ENCODE results near the gene SLC66A1.

Gene SLC66A1

DNA sequence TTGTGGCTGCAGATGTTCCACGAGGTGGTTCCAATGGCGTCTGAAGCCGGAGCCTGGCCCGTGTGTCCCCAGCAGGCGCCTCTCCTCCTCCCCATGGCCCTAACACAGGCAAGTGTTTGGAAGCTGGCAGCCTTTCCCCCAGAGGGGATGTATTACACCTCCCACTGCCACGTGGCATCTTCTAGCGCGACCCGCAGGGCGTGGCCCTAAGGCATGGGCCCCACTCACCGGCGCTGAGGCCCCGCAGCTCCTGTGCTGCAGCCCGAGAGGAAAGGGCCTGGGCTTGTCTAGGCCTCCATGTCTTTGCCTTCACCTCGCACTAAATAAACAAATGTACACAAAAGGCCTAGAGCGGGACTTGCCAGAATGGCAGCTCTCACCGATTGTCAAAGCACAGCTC lies 37.9 kb downstream of the SLC66A1 start:
- TF ChIP-seq POLR2A (IDR thresholded peaks at IDR 0.05; ENCODE audit: low read length) (no peak), GATA1 (IDR thresholded peaks at IDR 0.05; ENCODE audit: low read depth, low read length) (no peak)
- no peak for DNase-seq

DNA sequence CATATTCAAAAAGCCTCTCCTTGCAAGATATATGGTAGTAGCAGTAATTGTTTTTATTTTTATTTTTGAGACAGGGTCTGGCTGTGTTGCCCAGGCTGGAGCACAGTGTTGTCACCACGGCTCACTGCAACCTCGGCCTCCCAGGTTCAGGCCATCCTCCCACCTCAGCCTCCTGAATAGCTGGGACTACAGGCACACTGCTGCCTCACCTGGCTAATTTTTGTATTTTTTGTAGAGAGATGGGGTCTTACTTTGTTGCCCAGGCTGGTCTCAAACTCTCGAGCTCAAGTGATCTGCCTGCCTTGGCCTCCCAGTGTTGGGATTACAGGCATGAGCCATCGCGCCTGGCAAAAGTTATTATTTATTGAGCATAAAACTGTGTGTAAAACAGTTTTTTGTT lies 38.4 kb downstream of the SLC66A1 start:
- TF ChIP-seq GATA1 (IDR thresholded peaks at IDR 0.05; ENCODE audit: low read depth, low read length) (no peak), POLR2A (IDR thresholded peaks at IDR 0.05; ENCODE audit: low read length) (no peak)
- DNase-seq = no peak

DNA sequence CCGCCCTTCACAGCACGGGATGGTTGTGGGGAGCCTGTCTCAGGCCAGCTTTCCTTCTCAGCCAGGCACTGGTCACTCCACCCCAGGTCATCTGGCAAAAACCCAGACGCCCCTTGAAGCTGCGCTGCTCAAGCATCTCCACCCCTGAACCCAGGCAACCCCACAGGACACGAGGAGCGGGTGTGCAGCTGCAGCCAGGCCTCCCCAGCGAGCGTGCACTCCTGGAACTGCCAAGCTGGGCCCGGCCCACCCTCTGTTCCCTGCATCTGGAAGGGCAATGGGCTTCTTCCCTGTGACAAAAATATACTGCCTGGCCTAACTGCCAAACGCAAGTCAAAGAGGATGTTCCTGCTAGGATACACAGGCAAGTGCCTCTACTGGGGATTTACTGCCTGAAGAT lies 39.7 kb downstream of the SLC66A1 start:
- no peak for TF ChIP-seq GATA1 (IDR thresholded peaks at IDR 0.05; ENCODE audit: low read depth, low read length)
- no peak for TF ChIP-seq POLR2A (IDR thresholded peaks at IDR 0.05; ENCODE audit: low read length)
- DNase-seq = no peak

DNA sequence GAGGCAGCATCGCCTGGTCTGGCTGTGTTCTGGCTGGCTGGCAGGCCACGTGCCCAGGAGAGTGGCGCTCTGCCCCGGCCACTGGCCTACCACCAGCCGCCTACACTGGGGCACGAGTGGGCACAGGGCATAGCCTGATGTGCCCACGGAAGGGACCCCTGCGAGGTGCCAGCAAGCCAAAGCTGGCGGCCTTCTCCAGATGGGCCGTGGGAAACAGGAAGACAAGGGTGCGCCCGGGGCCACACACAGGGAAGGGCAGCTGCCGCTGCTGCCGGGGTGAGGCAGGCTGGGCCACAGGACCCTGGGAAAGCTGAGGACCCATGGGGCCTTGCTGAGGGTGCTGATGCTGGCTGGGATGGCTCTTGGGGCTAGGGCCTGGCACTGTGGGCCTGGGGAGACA lies 40.7 kb downstream of the SLC66A1 start:
- TF ChIP-seq POLR2A (IDR thresholded peaks at IDR 0.05; ENCODE audit: low read length) (no peak), GATA1 (IDR thresholded peaks at IDR 0.05; ENCODE audit: low read depth, low read length) (no peak)
- no peak for DNase-seq

DNA sequence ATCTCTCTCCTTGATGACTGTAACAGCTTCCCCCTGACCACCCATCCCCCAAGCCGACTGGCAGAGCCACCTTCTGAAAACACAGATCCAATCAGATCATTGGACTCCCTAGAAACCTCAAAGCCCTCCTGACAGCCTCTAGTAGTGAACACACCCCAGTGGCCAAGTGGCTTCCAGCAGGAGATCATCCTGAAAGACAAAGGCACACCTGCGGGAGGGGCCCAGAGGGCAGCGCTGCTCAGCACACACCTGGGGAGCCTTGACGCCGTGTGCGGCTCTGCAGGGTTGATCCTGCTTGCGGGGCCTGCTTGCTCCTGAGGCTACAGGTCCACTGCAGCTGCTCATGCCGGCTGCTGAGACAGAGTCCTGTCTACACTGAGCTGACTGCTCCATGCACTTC lies 41.5 kb downstream of the SLC66A1 start:
- no peak for TF ChIP-seq POLR2A (IDR thresholded peaks at IDR 0.05; ENCODE audit: low read length)
- no peak for TF ChIP-seq GATA1 (IDR thresholded peaks at IDR 0.05; ENCODE audit: low read depth, low read length)
- no peak for DNase-seq

DNA sequence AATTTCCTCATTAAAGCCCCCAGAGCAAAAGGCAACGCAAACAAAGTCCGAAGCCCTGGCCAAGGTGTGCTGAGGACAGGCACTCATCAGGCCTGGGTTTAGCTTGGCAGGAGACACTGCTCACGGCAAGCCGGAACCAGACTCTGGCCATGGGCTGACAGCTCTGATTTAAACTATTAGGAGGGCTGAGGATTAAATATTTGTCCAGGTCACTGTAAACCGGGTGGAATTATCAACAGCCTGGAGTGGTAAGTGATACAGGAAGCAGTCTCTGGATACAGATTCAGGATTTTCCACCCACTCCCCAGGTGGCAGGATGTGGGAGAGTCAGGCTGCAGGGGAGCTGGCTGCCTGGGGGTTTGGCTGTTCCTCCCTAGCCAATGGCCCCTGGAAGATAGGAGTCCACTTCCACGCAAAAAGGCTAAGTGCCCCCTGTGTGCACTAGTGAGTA lies 42.4 kb downstream of the SLC66A1 start:
- DNase-seq = no peak
- TF ChIP-seq GATA1 (IDR thresholded peaks at IDR 0.05; ENCODE audit: low read depth, low read length) (no peak), POLR2A (IDR thresholded peaks at IDR 0.05; ENCODE audit: low read length) (no peak)

DNA sequence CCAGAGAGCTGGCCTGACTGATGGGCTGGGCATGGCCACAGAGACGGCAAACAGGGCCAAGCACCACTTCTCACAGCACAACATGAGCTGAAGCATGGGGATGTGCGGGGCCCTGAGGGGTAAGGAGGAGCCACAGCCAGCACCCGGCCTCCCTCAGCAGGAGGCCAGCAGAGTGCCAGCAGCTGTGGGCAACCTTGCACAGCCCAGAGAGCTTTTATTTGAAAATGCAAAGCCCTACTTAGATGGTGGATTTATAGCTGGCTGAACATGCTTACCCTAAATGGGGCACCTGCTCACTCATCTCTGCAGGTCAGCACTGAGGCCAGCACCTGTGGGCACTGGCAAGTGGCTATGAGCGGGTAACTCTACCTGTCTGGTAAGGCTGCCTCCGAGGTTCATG lies 44.1 kb downstream of the SLC66A1 start:
- TF ChIP-seq GATA1 (IDR thresholded peaks at IDR 0.05; ENCODE audit: low read depth, low read length) (no peak), POLR2A (IDR thresholded peaks at IDR 0.05; ENCODE audit: low read length) (no peak)
- no peak for DNase-seq

DNA sequence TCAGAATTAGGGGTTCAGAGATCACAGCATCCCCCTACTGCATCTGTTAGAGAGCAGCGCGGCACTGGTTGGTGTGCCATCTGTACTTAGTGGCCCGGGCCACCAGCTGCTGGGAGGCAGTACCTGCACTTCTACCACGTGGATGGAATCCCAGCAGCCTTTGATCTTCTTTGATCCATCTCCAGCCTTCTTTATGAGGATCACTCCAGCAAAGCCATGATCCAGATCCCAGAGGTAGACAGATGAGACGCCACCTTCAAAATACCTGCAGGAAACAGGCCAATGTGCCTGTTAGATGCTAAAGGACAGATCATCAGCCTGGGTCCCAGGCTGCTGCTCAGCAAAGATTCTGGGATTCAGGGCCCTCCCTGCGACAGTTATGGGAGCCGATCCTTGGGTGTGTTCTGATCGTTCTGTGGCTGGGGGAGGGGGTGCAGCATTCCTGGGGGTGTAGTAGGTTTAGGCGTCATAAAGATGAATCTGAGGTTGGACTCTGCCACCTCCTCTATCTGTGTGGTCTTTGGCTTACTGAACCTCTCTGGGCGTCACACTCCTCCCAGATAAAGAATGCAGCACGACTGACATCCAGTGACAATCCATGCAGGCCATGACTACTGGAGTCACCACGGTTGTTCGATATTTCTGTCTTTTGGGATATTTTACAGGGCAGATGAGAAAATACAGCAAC lies 45.3 kb downstream of the SLC66A1 start:
- no peak for DNase-seq
- no peak for TF ChIP-seq GATA1 (IDR thresholded peaks at IDR 0.05; ENCODE audit: low read depth, low read length)
- no peak for TF ChIP-seq POLR2A (IDR thresholded peaks at IDR 0.05; ENCODE audit: low read length)

DNA sequence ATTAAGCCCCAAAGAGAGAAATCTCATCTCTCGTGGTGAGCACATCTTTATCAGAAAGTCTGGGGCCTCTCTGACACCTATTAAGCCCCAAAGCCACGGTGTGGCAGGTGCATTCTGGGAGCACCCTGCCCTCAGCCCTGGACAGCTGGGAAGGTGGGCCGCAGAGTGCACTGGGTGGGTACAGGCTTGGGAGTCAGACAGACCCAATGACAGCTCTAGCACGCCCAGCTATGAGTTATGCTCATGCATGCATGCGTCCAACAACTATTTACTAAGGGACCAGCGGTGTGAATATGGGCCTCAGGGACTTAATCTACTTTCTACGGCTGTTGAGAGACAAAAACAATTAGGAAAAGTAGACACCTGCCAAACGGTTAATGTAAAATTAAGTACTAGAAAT lies 46.6 kb downstream of the SLC66A1 start:
- no peak for TF ChIP-seq POLR2A (IDR thresholded peaks at IDR 0.05; ENCODE audit: low read length)
- no peak for TF ChIP-seq GATA1 (IDR thresholded peaks at IDR 0.05; ENCODE audit: low read depth, low read length)
- DNase-seq = no peak

DNA sequence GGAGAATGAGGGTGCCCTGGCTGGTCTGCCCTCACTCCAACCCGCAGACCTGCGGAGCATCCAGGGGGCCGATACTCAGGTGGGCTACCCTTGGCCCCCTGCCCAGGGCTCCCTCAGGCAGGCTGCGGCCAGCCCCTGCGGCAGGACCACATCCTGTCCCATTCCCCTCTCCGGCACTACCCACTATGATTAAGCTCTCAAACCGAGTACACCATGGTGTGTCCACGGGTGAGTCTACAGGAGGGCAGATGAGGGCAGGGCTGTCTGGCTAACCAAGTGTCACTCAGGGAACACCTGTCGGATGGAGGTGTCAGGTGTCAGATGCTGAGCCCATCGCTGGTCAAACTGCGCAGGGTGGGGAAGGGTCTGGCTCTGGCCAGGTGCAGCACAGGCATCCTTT lies 47.2 kb downstream of the SLC66A1 start:
- no peak for TF ChIP-seq POLR2A (IDR thresholded peaks at IDR 0.05; ENCODE audit: low read length)
- no peak for TF ChIP-seq GATA1 (IDR thresholded peaks at IDR 0.05; ENCODE audit: low read depth, low read length)
- DNase-seq = no peak

DNA sequence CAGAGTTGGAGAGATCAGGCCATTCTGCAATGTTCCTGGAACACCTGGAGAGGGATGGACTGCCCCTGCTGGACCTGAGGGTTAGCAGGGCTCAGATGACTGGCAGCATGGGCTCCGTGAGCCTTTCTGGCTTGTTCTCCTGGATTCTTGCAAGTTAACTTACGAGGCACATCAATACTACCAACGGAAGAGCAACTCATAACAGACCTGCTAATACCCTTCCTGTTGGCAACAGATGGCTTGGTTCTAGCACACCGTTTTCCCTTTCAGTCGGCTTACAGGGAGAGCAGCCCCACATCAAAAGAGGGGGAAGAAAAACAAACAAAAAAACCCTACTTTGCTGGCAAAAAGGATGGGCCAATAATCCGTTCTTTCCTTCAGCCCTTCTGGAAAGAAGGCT lies 47.9 kb downstream of the SLC66A1 start:
- no peak for DNase-seq
- TF ChIP-seq GATA1 (IDR thresholded peaks at IDR 0.05; ENCODE audit: low read depth, low read length) (no peak), POLR2A (IDR thresholded peaks at IDR 0.05; ENCODE audit: low read length) (no peak)

DNA sequence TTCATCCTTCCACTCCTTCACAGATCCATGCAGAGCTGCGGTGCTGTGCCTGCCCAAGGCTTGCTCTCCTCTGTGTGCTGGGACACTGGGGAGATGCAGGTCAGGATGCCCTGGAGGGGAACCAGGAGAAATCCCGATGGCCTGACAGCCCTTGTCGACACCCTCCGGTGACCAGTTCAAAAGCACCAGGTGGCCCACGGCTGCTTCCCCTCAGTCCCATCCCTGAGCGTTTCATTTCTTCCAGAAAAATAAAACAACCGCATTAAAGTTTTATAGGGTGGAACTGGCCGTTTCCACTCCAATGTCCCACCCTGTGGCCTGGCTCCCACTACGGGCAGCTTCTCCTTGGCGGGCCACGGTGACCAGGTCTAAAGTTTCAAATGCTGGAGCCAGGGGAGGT lies 48.3 kb downstream of the SLC66A1 start:
- no peak for DNase-seq
- TF ChIP-seq GATA1 (IDR thresholded peaks at IDR 0.05; ENCODE audit: low read depth, low read length) = no peak
- no peak for TF ChIP-seq POLR2A (IDR thresholded peaks at IDR 0.05; ENCODE audit: low read length)

DNA sequence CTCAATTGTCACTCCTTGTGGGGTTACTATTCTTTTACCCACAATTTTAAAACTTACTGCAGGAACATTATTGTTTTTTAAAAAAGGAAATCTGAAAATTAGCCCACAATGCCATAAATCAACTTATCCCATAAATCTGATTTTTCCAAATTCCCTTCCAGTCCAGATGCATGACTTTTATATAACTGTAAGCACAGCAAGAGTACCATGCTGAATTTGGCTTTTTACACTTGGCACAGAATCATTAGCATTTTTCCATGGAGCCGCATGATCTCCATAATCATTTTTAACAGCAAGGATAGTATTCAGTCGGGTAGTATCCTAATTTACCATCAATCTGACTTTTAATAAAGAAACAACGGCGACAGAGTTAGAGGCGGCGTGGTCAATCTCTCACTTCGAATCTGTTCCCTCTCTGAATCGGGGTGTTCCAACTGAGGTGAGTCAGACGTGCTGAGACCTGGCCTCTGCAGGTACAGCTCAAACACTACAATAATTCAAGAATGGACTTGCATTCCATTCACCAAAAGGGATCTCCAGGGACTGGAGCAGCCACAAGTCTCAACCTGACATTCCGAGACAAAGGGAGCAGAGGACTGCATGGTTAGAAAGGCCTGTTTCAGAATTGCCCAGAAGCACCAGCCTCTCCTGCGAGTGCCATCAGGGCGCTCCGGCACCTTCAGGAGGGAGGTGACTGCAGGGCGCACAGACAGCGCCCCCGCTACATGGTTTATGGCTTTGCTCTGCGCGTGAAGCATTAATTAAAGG lies 48.9 kb downstream of the SLC66A1 start:
- no peak for DNase-seq
- no peak for TF ChIP-seq POLR2A (IDR thresholded peaks at IDR 0.05; ENCODE audit: low read length)
- no peak for TF ChIP-seq GATA1 (IDR thresholded peaks at IDR 0.05; ENCODE audit: low read depth, low read length)

DNA sequence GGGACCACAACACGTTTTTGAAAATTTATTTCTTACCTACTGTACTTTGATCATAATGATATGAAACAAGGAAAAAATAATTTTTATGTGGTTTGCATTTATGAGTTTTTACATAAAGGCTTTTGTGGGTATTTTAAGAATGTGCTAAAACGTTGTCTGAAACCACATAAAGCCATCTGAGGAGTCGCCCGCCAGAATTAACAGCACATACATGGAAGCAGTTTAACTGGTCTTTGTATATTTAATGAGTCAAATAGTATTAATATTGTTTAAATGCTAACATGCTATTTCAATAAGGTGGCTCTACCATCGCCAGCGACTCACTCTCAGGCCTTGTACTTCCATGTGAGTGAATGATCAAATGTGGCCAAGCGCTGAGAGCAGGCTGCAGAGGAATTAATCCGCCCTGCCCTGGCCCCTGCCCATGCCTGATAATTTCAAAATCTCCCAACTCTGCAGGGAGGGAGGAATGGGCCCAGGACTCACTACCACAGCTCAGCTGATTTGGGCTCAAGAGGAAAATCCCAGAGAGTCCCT lies 49.6 kb downstream of the SLC66A1 start:
- TF ChIP-seq POLR2A (IDR thresholded peaks at IDR 0.05; ENCODE audit: low read length) = no peak
- no peak for DNase-seq

All from erythroblast (primary cell).